Lung (tissue), 12 donors: ENCODE results near the gene PSMG3. TPM values are rescaled to one million over a fixed set of nuclear protein-coding genes. Genes with fewer than 3 reads are reported as not detected.

Experiments
- ATAC-seq: fragments of 200-7000 bp; cut with Tn5 transposase; one replicate; pipeline ENCODE4 v1.9.1; 2020; ENCODE audit warnings: moderate number of reproducible peaks; ENCODE audit not compliant: insufficient read depth, low FRiP score
- DNase-seq, 3 donors: peaks; one replicate each; pipeline ENCODE4 v3.0.0-alpha.2; 2013 to 2017
- H3K27ac ChIP-seq, 2 donors: one replicate each; pipeline ENCODE4 v1.5.1; 2013; ENCODE audit warnings: mild to moderate bottlenecking in 2 of 2, moderate library complexity in 2 of 2, control low read depth in 1 of 2, inconsistent platforms in 1 of 2, low read depth in 1 of 2, low read length in 1 of 2
- H3K27me3 ChIP-seq, 3 donors: one replicate each; pipeline ENCODE4 v1.5.1; 2013; ENCODE audit warnings: low read length in 2 of 3; ENCODE audit not compliant: control insufficient read depth in 3 of 3, insufficient read depth in 3 of 3
- H3K36me3 ChIP-seq, 4 donors: one replicate each; pipeline ENCODE4 v1.5.1; 2013; ENCODE audit warnings: low read length in 4 of 4, mild to moderate bottlenecking in 1 of 4, moderate library complexity in 1 of 4; ENCODE audit not compliant: control insufficient read depth in 4 of 4, insufficient read depth in 4 of 4
- H3K4me1 ChIP-seq, 5 donors: one replicate each; pipeline ENCODE4 v1.5.1; 2013; ENCODE audit warnings: low read length in 5 of 5, mild to moderate bottlenecking in 2 of 5, moderate library complexity in 1 of 5; ENCODE audit not compliant: control insufficient read depth in 5 of 5, insufficient read depth in 5 of 5
- H3K4me3 ChIP-seq: one replicate; pipeline ENCODE4 v1.5.1; 2013; ENCODE audit warnings: mild to moderate bottlenecking, control low read depth, moderate library complexity
- H3K9ac ChIP-seq, 2 donors: one replicate each; pipeline ENCODE4 v1.5.1; 2013; ENCODE audit warnings: low read length in 2 of 2, control low read depth in 1 of 2; ENCODE audit not compliant: insufficient read depth in 1 of 2
- H3K9me3 ChIP-seq, 4 donors: one replicate each; pipeline ENCODE4 v1.5.1; 2013; ENCODE audit warnings: low read length in 3 of 4, mild to moderate bottlenecking in 1 of 4, moderate library complexity in 1 of 4; ENCODE audit not compliant: control insufficient read depth in 4 of 4, insufficient read depth in 3 of 4
- CTCF ChIP-seq: IDR thresholded peaks from 2 replicates; pipeline ENCODE4 v1.5.1; 2012; ENCODE audit warnings: mild to moderate bottlenecking; ENCODE audit errors: control extremely low read depth, extremely low read depth
- WGBS, 2 donors: extraction: QIAGEN DNeasy Blood & Tissue Kit; methylation state at CpG; one replicate each; pipeline ENCODE4 v1.1.7; 2013; 5-methylcytosine and 5-hydroxymethylcytosine counted together
- polyA plus RNA-seq, 2 donors: library from polyadenylated mRNA; stranded (reverse); fragments of 200-250 nt; gene quantifications; one replicate each; pipeline ENCODE4 v1.2.1, GENCODE V29; 2013
- total RNA-seq, 2 donors: library from RNA; depleted of rRNA in 1 of 2; stranded (reverse); fragments of >200 nt in 1 of 2; gene quantifications; one replicate each; pipeline ENCODE4 v1.2.1, GENCODE V29; 2014 to 2021
- donor health status: control.
- donor health status: control.
- donor health status: Bipolar disorder and iron deficiency.
- donor health status: healthy.
- donor health status: DM: yes; HTN: yes; CAD: no.

Gene PSMG3
- total and polyA plus RNA-seq, 4 donors: 10.7 to 86.7 (median 41.8) TPM

GRCh38 chr7:1591396-1591795 lies 21.6 kb upstream of the PSMG3 start:
- H3K9ac ChIP-seq: no peak overlapping the region
- no peaks in the 10 kb centered on the region for H3K36me3 ChIP-seq
- 59 to 65% methylated on average over 6 of the region's 6 CpGs for WGBS, 2 donors
- H3K27me3 ChIP-seq: peaks cover 6 to 26% (median 9%) of the 10 kb centered on the region in 3 donors
- no peak overlapping the region for H3K4me3 ChIP-seq
- no peak overlapping the region for H3K27ac ChIP-seq
- H3K4me1 ChIP-seq: peaks cover 0 to 1% (median 0%) of the 10 kb centered on the region in 5 donors
- ATAC-seq (no peak), DNase-seq (no peak)
- peaks cover 0 to 14% (median 0%) of the 10 kb centered on the region in 4 donors for H3K9me3 ChIP-seq
- no peak for TF ChIP-seq CTCF

- no peaks in the 10 kb centered on the region for H3K36me3 ChIP-seq
- ATAC-seq (no peak), DNase-seq (no peak)
- H3K9me3 ChIP-seq: peaks cover 0 to 14% (median 0%) of the 10 kb centered on the region in 4 donors
- H3K4me3 ChIP-seq: no peak overlapping the region
- no peak overlapping the region for H3K27ac ChIP-seq
- no peak for TF ChIP-seq CTCF
- peaks cover 6 to 26% (median 9%) of the 10 kb centered on the region in 3 donors for H3K27me3 ChIP-seq
- peaks cover 0 to 1% (median 0%) of the 10 kb centered on the region in 5 donors for H3K4me1 ChIP-seq
- no peak overlapping the region for H3K9ac ChIP-seq
- 69 to 78% methylated on average over 9 of the region's 9 CpGs for WGBS, 2 donors
Observed at GRCh38 chr7:1590887-1591286, 21.1 kb upstream of the PSMG3 start.

- no peak overlapping the region for H3K9ac ChIP-seq
- H3K27ac ChIP-seq: no peak overlapping the region
- H3K9me3 ChIP-seq: peaks cover 0 to 14% (median 0%) of the 10 kb centered on the region in 4 donors
- no peak for TF ChIP-seq CTCF
- ATAC-seq (no peak), DNase-seq (no peak)
- H3K4me3 ChIP-seq: no peak overlapping the region
- WGBS, 2 donors: 82 to 88% methylated on average over 6 of the region's 6 CpGs
- H3K36me3 ChIP-seq: no peaks in the 10 kb centered on the region
- H3K27me3 ChIP-seq: peaks cover 6 to 26% (median 9%) of the 10 kb centered on the region in 3 donors
- peaks cover 0 to 1% (median 0%) of the 10 kb centered on the region in 5 donors for H3K4me1 ChIP-seq
Observed at GRCh38 chr7:1590476-1590875, 20.6 kb upstream of the PSMG3 start.

GRCh38 chr7:1588978-1589377 lies 19.1 kb upstream of the PSMG3 start:
- peaks cover 0 to 1% (median 0%) of the 10 kb centered on the region in 5 donors for H3K4me1 ChIP-seq
- TF ChIP-seq CTCF: no peak
- H3K9me3 ChIP-seq: peaks cover 0 to 12% (median 0%) of the 10 kb centered on the region in 4 donors
- H3K9ac ChIP-seq: no peak overlapping the region
- no peaks in the 10 kb centered on the region for H3K36me3 ChIP-seq
- ATAC-seq (no peak), DNase-seq (no peak)
- H3K27me3 ChIP-seq: peaks cover 6 to 22% (median 9%) of the 10 kb centered on the region in 3 donors
- no peak overlapping the region for H3K4me3 ChIP-seq
- WGBS, 2 donors: 98 to 100% methylated on average over 1 of the region's 1 CpG
- no peak overlapping the region for H3K27ac ChIP-seq
